ENCODE measurements around the gene PKP2. TPM values are rescaled to one million over a fixed set of nuclear protein-coding genes. Genes with fewer than 3 reads are reported as not detected.

The PKP2 gene
- total and polyA plus RNA-seq, 2 donors (not counting 1 experiment from before 2014, with no cell fraction given): under 0.01 to 0.15 TPM

DNA sequence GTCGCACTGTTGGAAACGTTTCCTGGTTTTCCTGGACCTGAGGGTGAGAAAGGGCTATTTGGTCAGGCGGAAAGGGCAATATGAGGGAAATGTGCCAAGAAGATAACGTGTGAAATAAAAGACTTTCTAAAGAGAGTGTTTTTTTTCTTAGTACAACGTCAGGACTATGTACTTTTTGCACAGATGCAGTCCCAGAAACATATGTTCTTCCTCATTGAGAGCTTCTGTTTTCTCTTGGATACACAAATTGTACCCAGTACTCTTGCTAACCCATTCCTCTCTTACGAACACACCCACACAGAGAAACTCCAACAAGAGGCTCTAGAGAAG, 669 bp upstream of the PKP2 start:
- Histone ChIP-seq H2AFZ (ENCODE audit: low read length) (no peak overlapping the region), H4K20me1 (ENCODE audit: control insufficient read depth, extremely low read depth, insufficient read depth, low read length) (no peaks in the 10 kb centered on the region), H3K27ac (ENCODE audit: insufficient read depth, low read length) (no peak overlapping the region), H3K9ac (ENCODE audit: insufficient read depth, low read length) (no peak overlapping the region), H3K4me3 (replicated peaks in 1 of 4; ENCODE audit: control extremely low read depth in 1 of 4, insufficient read depth in 1 of 4, low read depth in 3 of 4, low read length in 4 of 4) (peak overlapping the region in 1 of 4 experiments; percentile 59), H3K4me1 (ENCODE audit: control insufficient read depth, extremely low read depth, insufficient read depth, low read length) (no peaks in the 10 kb centered on the region), H3K9me3 (ENCODE audit: control insufficient read depth, insufficient read depth, low read depth, low read length) (no peaks in the 10 kb centered on the region), H3K79me2 (ENCODE audit: control insufficient read depth, insufficient read depth, low read length) (no peaks in the 10 kb centered on the region), H3K4me2 (ENCODE audit: extremely low read depth, insufficient read depth, low read length) (no peak overlapping the region), H3K27me3 (ENCODE audit: control insufficient read depth, insufficient read depth, low read length) (peaks cover 13% of the 10 kb centered on the region), H3K36me3 (ENCODE audit: control insufficient read depth, insufficient read depth, low read length) (no peaks in the 10 kb centered on the region)
- TF ChIP-seq EZH2 (IDR thresholded peaks at IDR 0.05; ENCODE audit: low read length, missing control alignments): no peak
- TF ChIP-seq, protein P1, sequence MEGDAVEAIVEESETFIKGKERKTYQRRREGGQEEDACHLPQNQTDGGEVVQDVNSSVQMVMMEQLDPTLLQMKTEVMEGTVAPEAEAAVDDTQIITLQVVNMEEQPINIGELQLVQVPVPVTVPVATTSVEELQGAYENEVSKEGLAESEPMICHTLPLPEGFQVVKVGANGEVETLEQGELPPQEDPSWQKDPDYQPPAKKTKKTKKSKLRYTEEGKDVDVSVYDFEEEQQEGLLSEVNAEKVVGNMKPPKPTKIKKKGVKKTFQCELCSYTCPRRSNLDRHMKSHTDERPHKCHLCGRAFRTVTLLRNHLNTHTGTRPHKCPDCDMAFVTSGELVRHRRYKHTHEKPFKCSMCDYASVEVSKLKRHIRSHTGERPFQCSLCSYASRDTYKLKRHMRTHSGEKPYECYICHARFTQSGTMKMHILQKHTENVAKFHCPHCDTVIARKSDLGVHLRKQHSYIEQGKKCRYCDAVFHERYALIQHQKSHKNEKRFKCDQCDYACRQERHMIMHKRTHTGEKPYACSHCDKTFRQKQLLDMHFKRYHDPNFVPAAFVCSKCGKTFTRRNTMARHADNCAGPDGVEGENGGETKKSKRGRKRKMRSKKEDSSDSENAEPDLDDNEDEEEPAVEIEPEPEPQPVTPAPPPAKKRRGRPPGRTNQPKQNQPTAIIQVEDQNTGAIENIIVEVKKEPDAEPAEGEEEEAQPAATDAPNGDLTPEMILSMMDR (conservative IDR thresholded peaks at IDR 0.05 in 1 of 2, IDR thresholded peaks at IDR 0.05 in 1 of 2; ENCODE audit: low read depth in 1 of 2, low read length in 2 of 2): no peak
- DNase-seq (ENCODE audit: low read depth in 2 of 2): peak in 1 of 2 donors; percentile 40

DNA sequence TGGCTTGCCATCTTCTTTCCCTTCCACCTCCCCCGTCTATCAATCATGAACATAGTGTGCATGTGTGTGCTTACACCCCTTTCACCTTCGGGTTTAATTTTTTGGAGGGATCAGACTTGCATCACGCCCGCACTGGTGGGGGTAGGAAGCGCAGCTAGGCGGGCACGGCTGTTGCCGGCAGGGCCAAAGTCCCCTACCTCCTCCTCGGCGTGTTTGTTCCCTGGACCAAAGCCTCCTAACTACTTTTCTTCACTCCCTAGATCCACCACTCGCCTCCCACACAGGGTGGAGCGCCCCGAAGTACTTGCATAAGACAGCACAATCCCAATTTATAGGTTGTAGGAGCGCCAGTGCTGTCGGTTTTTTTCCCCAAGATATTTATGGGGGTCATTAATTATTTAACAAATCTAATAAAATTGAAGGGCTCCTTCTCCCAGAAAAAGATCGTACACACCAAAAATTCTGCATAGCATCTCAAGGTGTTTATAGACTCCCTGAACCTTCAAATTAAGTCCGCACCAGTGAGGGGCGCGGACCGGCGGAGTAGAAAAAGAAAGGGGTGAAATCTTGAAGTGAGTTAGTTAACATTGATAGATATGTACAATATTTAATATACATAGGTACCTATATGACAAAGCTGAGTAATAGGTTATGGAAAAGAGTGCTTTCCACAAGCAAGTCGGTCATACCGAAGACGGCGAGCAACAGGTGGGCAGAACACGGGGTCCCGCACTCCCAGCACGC, 717 bp downstream of the PKP2 start:
- H3K36me3 ChIP-seq (ENCODE audit: control insufficient read depth, insufficient read depth, low read length): no peaks in the 10 kb centered on the region
- no peak overlapping the region for H3K4me2 ChIP-seq (ENCODE audit: extremely low read depth, insufficient read depth, low read length)
- H3K79me2 ChIP-seq (ENCODE audit: control insufficient read depth, insufficient read depth, low read length): no peaks in the 10 kb centered on the region
- no peaks in the 10 kb centered on the region for H3K9me3 ChIP-seq (ENCODE audit: control insufficient read depth, insufficient read depth, low read depth, low read length)
- no peaks in the 10 kb centered on the region for H3K4me1 ChIP-seq (ENCODE audit: control insufficient read depth, extremely low read depth, insufficient read depth, low read length)
- H3K27ac ChIP-seq (ENCODE audit: insufficient read depth, low read length): no peak overlapping the region
- peak overlapping the region in 1 of 4 experiments; percentile 50 for H3K4me3 ChIP-seq (replicated peaks in 1 of 4; ENCODE audit: control extremely low read depth in 1 of 4, insufficient read depth in 1 of 4, low read depth in 3 of 4, low read length in 4 of 4)
- H2AFZ ChIP-seq (ENCODE audit: low read length): no peak overlapping the region
- H3K9ac ChIP-seq (ENCODE audit: insufficient read depth, low read length): no peak overlapping the region
- no peaks in the 10 kb centered on the region for H4K20me1 ChIP-seq (ENCODE audit: control insufficient read depth, extremely low read depth, insufficient read depth, low read length)
- DNase-seq (ENCODE audit: low read depth in 2 of 2): no peak
- H3K27me3 ChIP-seq (ENCODE audit: control insufficient read depth, insufficient read depth, low read length): peaks cover 13% of the 10 kb centered on the region
- TF ChIP-seq, protein P1 (conservative IDR thresholded peaks at IDR 0.05 in 1 of 2, IDR thresholded peaks at IDR 0.05 in 1 of 2; ENCODE audit: low read depth in 1 of 2, low read length in 2 of 2): no peak
- no peak for TF ChIP-seq EZH2 (IDR thresholded peaks at IDR 0.05; ENCODE audit: low read length, missing control alignments)

DNA sequence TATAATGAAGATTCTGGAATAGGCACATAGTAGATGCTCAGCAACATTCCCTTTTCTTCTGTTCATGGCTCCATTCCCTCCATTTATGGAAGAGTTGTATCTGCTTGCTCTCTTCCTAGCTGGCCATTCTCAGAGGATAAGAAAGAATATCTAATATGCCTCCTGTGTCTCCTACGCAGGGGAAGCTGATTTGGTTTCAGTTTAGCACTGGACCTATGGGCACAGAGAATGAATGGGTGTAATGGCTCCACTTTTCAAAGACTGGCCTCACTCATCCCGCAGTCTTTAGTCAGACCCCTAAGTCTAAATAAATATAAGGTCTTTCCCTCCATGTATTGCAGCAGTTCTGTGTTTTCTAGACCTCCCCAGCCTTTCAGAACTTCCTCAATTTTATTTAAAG, 2.0 kb downstream of the PKP2 start:
- H3K9me3 ChIP-seq (ENCODE audit: control insufficient read depth, insufficient read depth, low read depth, low read length): no peaks in the 10 kb centered on the region
- no peaks in the 10 kb centered on the region for H3K79me2 ChIP-seq (ENCODE audit: control insufficient read depth, insufficient read depth, low read length)
- TF ChIP-seq, protein P1 (conservative IDR thresholded peaks at IDR 0.05 in 1 of 2, IDR thresholded peaks at IDR 0.05 in 1 of 2; ENCODE audit: low read depth in 1 of 2, low read length in 2 of 2): no peak
- no peak for TF ChIP-seq EZH2 (IDR thresholded peaks at IDR 0.05; ENCODE audit: low read length, missing control alignments)
- H3K27me3 ChIP-seq (ENCODE audit: control insufficient read depth, insufficient read depth, low read length): peaks cover 13% of the 10 kb centered on the region
- no peak overlapping the region for H3K4me3 ChIP-seq (replicated peaks in 1 of 4; ENCODE audit: control extremely low read depth in 1 of 4, insufficient read depth in 1 of 4, low read depth in 3 of 4, low read length in 4 of 4)
- no peaks in the 10 kb centered on the region for H4K20me1 ChIP-seq (ENCODE audit: control insufficient read depth, extremely low read depth, insufficient read depth, low read length)
- no peaks in the 10 kb centered on the region for H3K36me3 ChIP-seq (ENCODE audit: control insufficient read depth, insufficient read depth, low read length)
- no peak overlapping the region for H3K27ac ChIP-seq (ENCODE audit: insufficient read depth, low read length)
- H2AFZ ChIP-seq (ENCODE audit: low read length): no peak overlapping the region
- no peak overlapping the region for H3K9ac ChIP-seq (ENCODE audit: insufficient read depth, low read length)
- no peak overlapping the region for H3K4me2 ChIP-seq (ENCODE audit: extremely low read depth, insufficient read depth, low read length)
- no peaks in the 10 kb centered on the region for H3K4me1 ChIP-seq (ENCODE audit: control insufficient read depth, extremely low read depth, insufficient read depth, low read length)
- DNase-seq (ENCODE audit: low read depth in 2 of 2): no peak

All from fibroblast of lung (primary cell).